ENCODE results near the gene CBX1.

The CBX1 gene

GRCh38 chr17:48111937-48112241, 10.6 kb upstream of the CBX1 start:
- no peak overlapping the region for H3K4me3 ChIP-seq (ENCODE audit: control insufficient read depth, low read depth, low read length)
- DNase-seq (ENCODE audit: low read depth): no peak
- TF ChIP-seq CTCF (IDR thresholded peaks at IDR 0.05; ENCODE audit: control insufficient read depth, insufficient read depth, low read depth, low read length, missing control alignments): no peak

- no peak overlapping the region for H3K4me3 ChIP-seq (ENCODE audit: control insufficient read depth, low read depth, low read length)
- TF ChIP-seq CTCF (IDR thresholded peaks at IDR 0.05; ENCODE audit: control insufficient read depth, insufficient read depth, low read depth, low read length, missing control alignments): no peak
- DNase-seq (ENCODE audit: low read depth): no peak
These were observed 9.5 kb upstream of the CBX1 start for GRCh38 chr17:48110761-48111160.

- H3K4me3 ChIP-seq (ENCODE audit: control insufficient read depth, low read depth, low read length): peak within 1 kb of the TSS; percentile 70
- DNase-seq (ENCODE audit: low read depth): no peak
- no peak for TF ChIP-seq CTCF (IDR thresholded peaks at IDR 0.05; ENCODE audit: control insufficient read depth, insufficient read depth, low read depth, low read length, missing control alignments)
These were observed 6.1 kb upstream of the CBX1 start, which contains the start of gene SNX11 for GRCh38 chr17:48107137-48108055. TSS of gene SNX11 (plus strand) at chr17:48107766. CDS start at chr17:48112044, 4,278 bp downstream.

- no peak for DNase-seq (ENCODE audit: low read depth)
- TF ChIP-seq CTCF (IDR thresholded peaks at IDR 0.05; ENCODE audit: control insufficient read depth, insufficient read depth, low read depth, low read length, missing control alignments): no peak
These were observed 5.5 kb upstream of the CBX1 start for GRCh38 chr17:48106802-48107136.

GRCh38 chr17:48104440-48104839, 3.2 kb upstream of the CBX1 start:
- TF ChIP-seq CTCF (IDR thresholded peaks at IDR 0.05; ENCODE audit: control insufficient read depth, insufficient read depth, low read depth, low read length, missing control alignments): no peak
- DNase-seq (ENCODE audit: low read depth): no peak

More at GRCh38 chr17:48106802-48107136, 5.5 kb upstream of the CBX1 start:
- peak overlapping the region; percentile 70 for H3K4me3 ChIP-seq (ENCODE audit: control insufficient read depth, low read depth, low read length)

GRCh38 chr17:48102798-48103715, 1.8 kb upstream of the CBX1 start:
- no peak overlapping the region for H3K4me3 ChIP-seq (ENCODE audit: control insufficient read depth, low read depth, low read length)
- TF ChIP-seq CTCF (IDR thresholded peaks at IDR 0.05; ENCODE audit: control insufficient read depth, insufficient read depth, low read depth, low read length, missing control alignments): no peak
- no peak for DNase-seq (ENCODE audit: low read depth)

More at GRCh38 chr17:48104440-48104839, 3.2 kb upstream of the CBX1 start:
- no peak overlapping the region for H3K4me3 ChIP-seq (ENCODE audit: control insufficient read depth, low read depth, low read length)
